ENCODE results near the gene EIF4E2.
A peak's percentile ranks its signal among the peaks of the same experiment; 100 is the strongest.

DNA sequence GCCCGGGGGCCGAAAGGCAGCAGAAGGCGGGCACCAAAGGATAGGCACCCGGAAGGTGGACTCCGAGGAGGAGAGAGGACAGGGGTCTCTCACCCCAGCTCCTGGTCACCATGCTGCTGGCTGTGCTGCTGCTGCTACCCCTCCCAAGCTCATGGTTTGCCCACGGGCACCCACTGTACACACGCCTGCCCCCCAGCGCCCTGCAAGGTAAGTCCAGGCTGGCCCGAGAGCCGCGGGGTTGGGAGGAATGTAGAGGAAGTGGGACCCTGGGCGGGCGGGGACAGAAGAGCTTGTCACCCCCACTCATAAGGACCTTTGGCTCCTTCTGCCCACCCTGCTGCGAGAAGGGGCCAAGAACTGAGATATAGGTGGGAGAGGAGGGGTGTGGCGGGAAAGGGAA is 30.0 kb upstream of the EIF4E2 start:
- TF ChIP-seq ATF3 (CRISPR knock-in tag; IDR thresholded peaks at IDR 0.05) (no peak), ZBTB21 (CRISPR knock-in tag; IDR thresholded peaks at IDR 0.05) (no peak), SP1 (IDR thresholded peaks at IDR 0.05) (no peak), SP1 (CRISPR knock-in tag; IDR thresholded peaks at IDR 0.05) (no peak), HMGXB3 (CRISPR knock-in tag; IDR thresholded peaks at IDR 0.05; ENCODE audit: borderline replicate concordance) (no peak), ZNF446 (CRISPR knock-in tag; IDR thresholded peaks at IDR 0.05) (no peak), EZH2 (conservative IDR thresholded peaks at IDR 0.05; ENCODE audit: low read depth, low read length) (no peak; the same call in 1 of the 2 replicates), POLR2A (IDR thresholded peaks at IDR 0.05; ENCODE audit: insufficient read depth in 1 of 2, low read depth in 2 of 2, low read length in 2 of 2) (no peak)
- TF ChIP-seq, protein P1, sequence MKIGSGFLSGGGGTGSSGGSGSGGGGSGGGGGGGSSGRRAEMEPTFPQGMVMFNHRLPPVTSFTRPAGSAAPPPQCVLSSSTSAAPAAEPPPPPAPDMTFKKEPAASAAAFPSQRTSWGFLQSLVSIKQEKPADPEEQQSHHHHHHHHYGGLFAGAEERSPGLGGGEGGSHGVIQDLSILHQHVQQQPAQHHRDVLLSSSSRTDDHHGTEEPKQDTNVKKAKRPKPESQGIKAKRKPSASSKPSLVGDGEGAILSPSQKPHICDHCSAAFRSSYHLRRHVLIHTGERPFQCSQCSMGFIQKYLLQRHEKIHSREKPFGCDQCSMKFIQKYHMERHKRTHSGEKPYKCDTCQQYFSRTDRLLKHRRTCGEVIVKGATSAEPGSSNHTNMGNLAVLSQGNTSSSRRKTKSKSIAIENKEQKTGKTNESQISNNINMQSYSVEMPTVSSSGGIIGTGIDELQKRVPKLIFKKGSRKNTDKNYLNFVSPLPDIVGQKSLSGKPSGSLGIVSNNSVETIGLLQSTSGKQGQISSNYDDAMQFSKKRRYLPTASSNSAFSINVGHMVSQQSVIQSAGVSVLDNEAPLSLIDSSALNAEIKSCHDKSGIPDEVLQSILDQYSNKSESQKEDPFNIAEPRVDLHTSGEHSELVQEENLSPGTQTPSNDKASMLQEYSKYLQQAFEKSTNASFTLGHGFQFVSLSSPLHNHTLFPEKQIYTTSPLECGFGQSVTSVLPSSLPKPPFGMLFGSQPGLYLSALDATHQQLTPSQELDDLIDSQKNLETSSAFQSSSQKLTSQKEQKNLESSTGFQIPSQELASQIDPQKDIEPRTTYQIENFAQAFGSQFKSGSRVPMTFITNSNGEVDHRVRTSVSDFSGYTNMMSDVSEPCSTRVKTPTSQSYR (CRISPR knock-in tag; IDR thresholded peaks at IDR 0.05; ENCODE audit: borderline replicate concordance) = no peak
- TF ChIP-seq, protein P2, sequence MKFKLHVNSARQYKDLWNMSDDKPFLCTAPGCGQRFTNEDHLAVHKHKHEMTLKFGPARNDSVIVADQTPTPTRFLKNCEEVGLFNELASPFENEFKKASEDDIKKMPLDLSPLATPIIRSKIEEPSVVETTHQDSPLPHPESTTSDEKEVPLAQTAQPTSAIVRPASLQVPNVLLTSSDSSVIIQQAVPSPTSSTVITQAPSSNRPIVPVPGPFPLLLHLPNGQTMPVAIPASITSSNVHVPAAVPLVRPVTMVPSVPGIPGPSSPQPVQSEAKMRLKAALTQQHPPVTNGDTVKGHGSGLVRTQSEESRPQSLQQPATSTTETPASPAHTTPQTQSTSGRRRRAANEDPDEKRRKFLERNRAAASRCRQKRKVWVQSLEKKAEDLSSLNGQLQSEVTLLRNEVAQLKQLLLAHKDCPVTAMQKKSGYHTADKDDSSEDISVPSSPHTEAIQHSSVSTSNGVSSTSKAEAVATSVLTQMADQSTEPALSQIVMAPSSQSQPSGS (CRISPR knock-in tag; IDR thresholded peaks at IDR 0.05) = no peak
- TF ChIP-seq, protein P3, sequence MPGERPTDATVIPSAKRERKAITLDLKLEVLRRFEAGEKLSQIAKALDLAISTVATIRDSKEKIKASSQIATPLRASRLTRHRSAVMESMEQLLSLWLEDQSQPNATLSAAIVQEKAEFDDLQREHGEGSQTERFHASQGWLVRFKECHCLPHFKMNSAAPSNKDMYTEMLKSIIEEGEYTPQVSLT (CRISPR knock-in tag; IDR thresholded peaks at IDR 0.05; ENCODE audit: borderline replicate concordance, low read depth) = no peak
- TF ChIP-seq, protein P4, sequence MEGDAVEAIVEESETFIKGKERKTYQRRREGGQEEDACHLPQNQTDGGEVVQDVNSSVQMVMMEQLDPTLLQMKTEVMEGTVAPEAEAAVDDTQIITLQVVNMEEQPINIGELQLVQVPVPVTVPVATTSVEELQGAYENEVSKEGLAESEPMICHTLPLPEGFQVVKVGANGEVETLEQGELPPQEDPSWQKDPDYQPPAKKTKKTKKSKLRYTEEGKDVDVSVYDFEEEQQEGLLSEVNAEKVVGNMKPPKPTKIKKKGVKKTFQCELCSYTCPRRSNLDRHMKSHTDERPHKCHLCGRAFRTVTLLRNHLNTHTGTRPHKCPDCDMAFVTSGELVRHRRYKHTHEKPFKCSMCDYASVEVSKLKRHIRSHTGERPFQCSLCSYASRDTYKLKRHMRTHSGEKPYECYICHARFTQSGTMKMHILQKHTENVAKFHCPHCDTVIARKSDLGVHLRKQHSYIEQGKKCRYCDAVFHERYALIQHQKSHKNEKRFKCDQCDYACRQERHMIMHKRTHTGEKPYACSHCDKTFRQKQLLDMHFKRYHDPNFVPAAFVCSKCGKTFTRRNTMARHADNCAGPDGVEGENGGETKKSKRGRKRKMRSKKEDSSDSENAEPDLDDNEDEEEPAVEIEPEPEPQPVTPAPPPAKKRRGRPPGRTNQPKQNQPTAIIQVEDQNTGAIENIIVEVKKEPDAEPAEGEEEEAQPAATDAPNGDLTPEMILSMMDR (CRISPR knock-in tag; IDR thresholded peaks at IDR 0.05) = peak; percentile 20; the same call in 1 of the 2 replicates

Measured in HepG2 (cell line).